ENCODE measurements around the gene PCDHGA11. TPM values are rescaled to one million over a fixed set of nuclear protein-coding genes. Genes with fewer than 3 reads are reported as not detected.

The PCDHGA11 gene
- total and polyA plus RNA-seq, 10 of the 15 experiments (the other 5 are each of a cell fraction or from before 2014, with no cell fraction given), result 0.21 to 3.4 (median 2.2) TPM

GRCh38 chr5:141399555-141400258, 21.1 kb upstream of the PCDHGA11 start (continued):
- TF ChIP-seq NKRF (conservative IDR thresholded peaks at IDR 0.05) (no peak), CBFB (IDR thresholded peaks at IDR 0.05; ENCODE audit: low read depth) (no peak), RELA (IDR thresholded peaks at IDR 0.05; ENCODE audit: borderline replicate concordance, partially characterized antibody) (no peak), ATF2 (IDR thresholded peaks at IDR 0.05; ENCODE audit: low read length) (no peak), MAX (IDR thresholded peaks at IDR 0.05; ENCODE audit: low read depth, low read length) (no peak), PKNOX1 (IDR thresholded peaks at IDR 0.05) (no peak)
